H9 (cell line): Measurements from ENCODE around the gene UNC5B. TPM values are rescaled to one million over a fixed set of nuclear protein-coding genes. Genes with fewer than 3 reads are reported as not detected.

Source experiments
- DNase-seq: peaks from one replicate; pipeline ENCODE4 v3.0.0-alpha.2; 2017
- H2AFZ ChIP-seq: one replicate; pipeline ENCODE4 v1.6.1; 2013; ENCODE audit warnings: mild to moderate bottlenecking, low read length, control low read depth, moderate library complexity
- H2AK5ac ChIP-seq: 2 replicates; pipeline ENCODE4 v1.6.1; 2013; ENCODE audit warnings: low read length, control low read depth, mixed read lengths; ENCODE audit not compliant: insufficient read length
- H2BK120ac ChIP-seq: one replicate; pipeline ENCODE4 v1.6.1; 2013; ENCODE audit warnings: low read depth, mild to moderate bottlenecking, low read length, control low read depth, inconsistent platforms; ENCODE audit not compliant: poor library complexity, severe bottlenecking
- H2BK12ac ChIP-seq: 2 replicates; pipeline ENCODE4 v1.6.1; 2013; ENCODE audit warnings: low read length, control low read depth, mixed read lengths, low read depth; ENCODE audit not compliant: insufficient read length
- H2BK15ac ChIP-seq: 2 replicates; pipeline ENCODE4 v1.6.1; 2013; ENCODE audit warnings: low read depth, low read length, control low read depth
- H2BK20ac ChIP-seq: one replicate; pipeline ENCODE4 v1.6.1; 2013; ENCODE audit warnings: low read depth, mild to moderate bottlenecking, low read length, control low read depth, inconsistent platforms; ENCODE audit not compliant: poor library complexity, severe bottlenecking
- H2BK5ac ChIP-seq: 2 replicates; pipeline ENCODE4 v1.6.1; 2013; ENCODE audit warnings: low read length, control low read depth, mixed read lengths; ENCODE audit not compliant: insufficient read length
- H3K14ac ChIP-seq: 2 replicates; pipeline ENCODE4 v1.6.1; 2013; ENCODE audit warnings: low read length, control low read depth; ENCODE audit not compliant: insufficient read depth
- H3K18ac ChIP-seq: 2 replicates; pipeline ENCODE4 v1.6.1; 2013; ENCODE audit warnings: low read depth, mild to moderate bottlenecking, mixed read lengths, low read length, control low read depth; ENCODE audit not compliant: insufficient read length
- H3K23ac ChIP-seq: 2 replicates; pipeline ENCODE4 v1.6.1; 2013; ENCODE audit warnings: low read length, control low read depth, mixed read lengths, low read depth; ENCODE audit not compliant: insufficient read length
- H3K23me2 ChIP-seq: 2 replicates; pipeline ENCODE4 v1.6.1; 2013; ENCODE audit warnings: low read depth, mild to moderate bottlenecking, mixed read lengths, low read length, control low read depth; ENCODE audit not compliant: insufficient read length, poor library complexity, severe bottlenecking
- H3K27ac ChIP-seq: 2 replicates; pipeline ENCODE4 v1.5.1; 2013; ENCODE audit warnings: low read length, control low read depth, mixed read lengths, low read depth; ENCODE audit not compliant: insufficient read length
- H3K27me3 ChIP-seq: 2 replicates; pipeline ENCODE4 v1.6.1; 2013; ENCODE audit warnings: low read length, control low read depth, inconsistent platforms; ENCODE audit not compliant: insufficient read depth
- H3K4ac ChIP-seq: 2 replicates; pipeline ENCODE4 v1.6.1; 2013; ENCODE audit warnings: low read depth, mild to moderate bottlenecking, control low read depth, inconsistent platforms, low read length, moderate library complexity
- H3K4me1 ChIP-seq: 2 replicates; pipeline ENCODE4 v1.6.1; 2013; ENCODE audit warnings: low read length, control low read depth, inconsistent platforms; ENCODE audit not compliant: insufficient read depth
- H3K4me2 ChIP-seq: 2 replicates; pipeline ENCODE4 v1.6.1; 2013; ENCODE audit warnings: low read length, control low read depth, mixed read lengths; ENCODE audit not compliant: insufficient read length, insufficient read depth
- H3K56ac ChIP-seq: 2 replicates; pipeline ENCODE4 v1.6.1; 2013; ENCODE audit warnings: low read depth, mild to moderate bottlenecking, mixed read lengths, low read length, control low read depth; ENCODE audit not compliant: insufficient read length
- H3K79me1 ChIP-seq: 2 replicates; pipeline ENCODE4 v1.6.1; 2013; ENCODE audit warnings: low read depth, mild to moderate bottlenecking, moderate library complexity, low read length, control low read depth, inconsistent platforms; ENCODE audit not compliant: insufficient read depth, poor library complexity, severe bottlenecking
- H3K79me2 ChIP-seq: 2 replicates; pipeline ENCODE4 v1.6.1; 2013; ENCODE audit warnings: low read length, control low read depth, inconsistent platforms; ENCODE audit not compliant: insufficient read depth
- H3K9ac ChIP-seq: 2 replicates; pipeline ENCODE4 v1.6.1; 2013; ENCODE audit warnings: low read length, control low read depth, mixed read lengths; ENCODE audit not compliant: insufficient read length; ENCODE audit errors: extremely low read depth
- H3K9me3 ChIP-seq: one replicate; pipeline ENCODE4 v1.6.1; 2013; ENCODE audit warnings: low read depth, low read length, inconsistent platforms; ENCODE audit not compliant: control insufficient read depth
- H3T11ph ChIP-seq: one replicate; pipeline ENCODE4 v1.6.1; 2013; ENCODE audit warnings: mild to moderate bottlenecking, low read length, control low read depth, inconsistent platforms
- H4K20me1 ChIP-seq: one replicate; pipeline ENCODE4 v1.6.1; 2013; ENCODE audit not compliant: control insufficient read depth, insufficient read length, insufficient read depth
- H4K5ac ChIP-seq: 2 replicates; pipeline ENCODE4 v1.6.1; 2013; ENCODE audit warnings: low read depth, mild to moderate bottlenecking, mixed read lengths, low read length, control low read depth; ENCODE audit not compliant: insufficient read length
- H4K8ac ChIP-seq: replicated peaks from 2 replicates; pipeline ENCODE4 v1.6.1; 2013; ENCODE audit warnings: low read length, control low read depth, mixed read lengths, low read depth; ENCODE audit not compliant: insufficient read length
- H4K91ac ChIP-seq: 2 replicates; pipeline ENCODE4 v1.6.1; 2013; ENCODE audit warnings: low read depth, mild to moderate bottlenecking, moderate library complexity, mixed read lengths, low read length, control low read depth; ENCODE audit not compliant: insufficient read length
- H3K27ac Mint-ChIP-seq, 3 experiments: 2 replicates in 2 of 3; 3 replicates in 1 of 3; pipeline ENCODE4 v1.8.0; 2020 to 2021; ENCODE audit warnings: mixed read lengths in 3 of 3, mild to moderate bottlenecking in 1 of 3, moderate library complexity in 1 of 3
- H3K27me3 Mint-ChIP-seq: 2 replicates; pipeline ENCODE4 v1.8.0; 2021; ENCODE audit warnings: low read depth, mild to moderate bottlenecking, moderate library complexity, mixed read lengths
- H3K36me3 Mint-ChIP-seq, 3 experiments: 2 replicates in 2 of 3; 3 replicates in 1 of 3; pipeline ENCODE4 v1.8.0; 2020 to 2021; ENCODE audit warnings: low read depth in 3 of 3, mixed read lengths in 3 of 3; ENCODE audit not compliant: insufficient read depth in 1 of 3
- H3K4me1 Mint-ChIP-seq, 2 experiments: 2 replicates each; pipeline ENCODE4 v1.8.0; 2020; ENCODE audit warnings: mixed read lengths in 2 of 2
- H3K4me3 Mint-ChIP-seq, 2 experiments: 2 replicates in 1 of 2; 3 replicates in 1 of 2; pipeline ENCODE4 v1.8.0; 2020 to 2021; ENCODE audit warnings: mild to moderate bottlenecking in 2 of 2, mixed read lengths in 2 of 2, moderate library complexity in 1 of 2
- H3K9me3 Mint-ChIP-seq, 2 experiments: 2 replicates in 1 of 2; 3 replicates in 1 of 2; pipeline ENCODE4 v1.8.0; 2020; ENCODE audit warnings: mild to moderate bottlenecking in 2 of 2, mixed read lengths in 2 of 2, moderate library complexity in 1 of 2
- WGBS: extraction: QIAGEN DNeasy Blood & Tissue Kit; methylation state at CpG from one replicate; pipeline ENCODE4 v1.1.7; 2013; ENCODE audit warnings: missing lambda C conversion rate, low lambda C conversion rate, mixed read lengths; ENCODE audit not compliant: insufficient read length; ENCODE audit errors: extremely low coverage; 5-methylcytosine and 5-hydroxymethylcytosine counted together
- total RNA-seq: library from RNA; stranded (reverse); gene quantifications from 2 replicates; pipeline ENCODE4 v1.2.1, GENCODE V29; 2021
- TF ChIP-seq, protein P1 (sequence below): fragments of 200-600 bp; sonication (generic); conservative IDR thresholded peaks from 3 replicates; pipeline ENCODE4 v1.8.0; 2021; ENCODE audit warnings: antibody characterized with exemption, mild to moderate bottlenecking

The UNC5B gene
- total RNA-seq, 1 experiment from 2014 or later: 28.4 TPM

DNA sequence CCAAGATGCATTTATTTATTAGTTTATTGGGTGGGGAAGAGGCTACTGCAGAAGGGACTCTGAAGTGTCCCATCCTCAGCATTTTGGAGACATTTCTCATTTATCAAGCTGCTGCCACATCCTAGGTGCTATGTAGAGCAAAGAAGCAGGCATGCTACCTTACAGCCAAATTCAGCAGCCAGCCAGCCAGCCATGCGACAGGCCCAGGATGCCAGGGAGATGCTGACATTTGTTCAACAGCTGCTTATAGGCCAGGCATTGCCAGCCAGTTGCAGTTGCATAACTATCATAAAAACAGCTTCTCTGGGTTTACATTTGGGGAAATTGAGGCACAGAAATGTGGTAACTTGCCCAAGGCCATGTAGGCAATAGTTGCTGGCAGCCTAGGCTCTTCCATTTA, 109.0 kb downstream of the UNC5B start:
- no peak overlapping the region for H3K27ac Mint-ChIP-seq
- no peaks in the 10 kb centered on the region for H3K9me3 Mint-ChIP-seq
- H3K18ac ChIP-seq: no peak overlapping the region
- H3K23me2 ChIP-seq: peaks cover 3% of the 10 kb centered on the region
- H3T11ph ChIP-seq: no peak overlapping the region
- no peak overlapping the region for H2AFZ ChIP-seq
- no peak overlapping the region for H3K56ac ChIP-seq
- WGBS: no CpG with 5 or more reads among the region's 1 CpG
- H3K36me3 Mint-ChIP-seq: peaks cover 11 to 24% (median 22%) of the 10 kb centered on the region in 3 experiments; a peak in 6 of 7 replicates
- no peak overlapping the region for H2AK5ac ChIP-seq
- peaks cover 17 to 20% of the 10 kb centered on the region in 2 experiments for H3K4me1 Mint-ChIP-seq
- no peak overlapping the region for H2BK12ac ChIP-seq
- H2BK15ac ChIP-seq: no peak overlapping the region
- no peaks in the 10 kb centered on the region for H3K9me3 ChIP-seq
- H3K27ac ChIP-seq: no peak overlapping the region
- no peak overlapping the region for H3K9ac ChIP-seq
- no peaks in the 10 kb centered on the region for H3K27me3 ChIP-seq
- H3K4me1 ChIP-seq: no peaks in the 10 kb centered on the region
- no peaks in the 10 kb centered on the region for H3K79me1 ChIP-seq
- DNase-seq: no peak
- no peaks in the 10 kb centered on the region for H3K79me2 ChIP-seq
- H3K4ac ChIP-seq: no peak overlapping the region
- no peak overlapping the region for H4K91ac ChIP-seq
- TF ChIP-seq, protein P1, sequence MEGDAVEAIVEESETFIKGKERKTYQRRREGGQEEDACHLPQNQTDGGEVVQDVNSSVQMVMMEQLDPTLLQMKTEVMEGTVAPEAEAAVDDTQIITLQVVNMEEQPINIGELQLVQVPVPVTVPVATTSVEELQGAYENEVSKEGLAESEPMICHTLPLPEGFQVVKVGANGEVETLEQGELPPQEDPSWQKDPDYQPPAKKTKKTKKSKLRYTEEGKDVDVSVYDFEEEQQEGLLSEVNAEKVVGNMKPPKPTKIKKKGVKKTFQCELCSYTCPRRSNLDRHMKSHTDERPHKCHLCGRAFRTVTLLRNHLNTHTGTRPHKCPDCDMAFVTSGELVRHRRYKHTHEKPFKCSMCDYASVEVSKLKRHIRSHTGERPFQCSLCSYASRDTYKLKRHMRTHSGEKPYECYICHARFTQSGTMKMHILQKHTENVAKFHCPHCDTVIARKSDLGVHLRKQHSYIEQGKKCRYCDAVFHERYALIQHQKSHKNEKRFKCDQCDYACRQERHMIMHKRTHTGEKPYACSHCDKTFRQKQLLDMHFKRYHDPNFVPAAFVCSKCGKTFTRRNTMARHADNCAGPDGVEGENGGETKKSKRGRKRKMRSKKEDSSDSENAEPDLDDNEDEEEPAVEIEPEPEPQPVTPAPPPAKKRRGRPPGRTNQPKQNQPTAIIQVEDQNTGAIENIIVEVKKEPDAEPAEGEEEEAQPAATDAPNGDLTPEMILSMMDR: no peak
- no peak overlapping the region for H2BK20ac ChIP-seq
- no peak overlapping the region for H3K4me3 Mint-ChIP-seq
- H3K27me3 Mint-ChIP-seq: peaks cover 2% of the 10 kb centered on the region; the same call in 1 of the 2 replicates
- H4K8ac ChIP-seq: no peak overlapping the region
- H3K14ac ChIP-seq: no peak overlapping the region
- H2BK5ac ChIP-seq: no peak overlapping the region
- no peak overlapping the region for H3K23ac ChIP-seq
- no peaks in the 10 kb centered on the region for H4K20me1 ChIP-seq
- H2BK120ac ChIP-seq: no peak overlapping the region
- no peak overlapping the region for H4K5ac ChIP-seq
- H3K4me2 ChIP-seq: no peak overlapping the region
